Ovary (tissue), 9 donors: ENCODE results near the gene UNCX. TPM values are rescaled to one million over a fixed set of nuclear protein-coding genes. Genes with fewer than 3 reads are reported as not detected.
"Not testable (repeated sequence)": the region's sequence is repeated elsewhere in the genome, so short reads cannot be mapped to it uniquely, and the experiment has no call there.

ENCODE experiments used
- DNase-seq, 5 donors: peaks; one replicate each; pipeline ENCODE4 v3.0.0-alpha.2; 2019 to 2020
- H3K27ac ChIP-seq, 2 donors: fragments of 200-600 bp; one replicate each; pipeline versions ENCODE4 v1.5.1 to v1.8.0; 2019 to 2022
- H3K27me3 ChIP-seq: fragments of 200-600 bp; one replicate; pipeline ENCODE4 v1.8.0; 2022
- H3K36me3 ChIP-seq: fragments of 200-600 bp; sonication (generic); one replicate; pipeline ENCODE4 v1.5.1; 2019
- H3K4me1 ChIP-seq: one replicate; pipeline ENCODE4 v1.8.1; 2013; ENCODE audit warnings: mild to moderate bottlenecking, moderate library complexity; ENCODE audit not compliant: insufficient read depth
- H3K4me3 ChIP-seq: fragments of 200-600 bp; sonication (generic); one replicate; pipeline ENCODE4 v1.5.1; 2017
- H3K9me3 ChIP-seq, 2 donors: fragments of 200-600 bp in 1 of 2; sonication (generic) in 1 of 2; one replicate each; pipeline versions ENCODE4 v1.5.1 to v1.8.1; 2013 to 2019; ENCODE audit warnings: mild to moderate bottlenecking in 1 of 2, moderate library complexity in 1 of 2
- CTCF ChIP-seq, 3 donors: fragments of 450-650 bp in 2 of 3; fragments of 200-600 bp in 1 of 3; IDR thresholded peaks; one replicate each; pipeline versions ENCODE4 v1.5.1 to v1.8.0; 2016 to 2022; ENCODE audit warnings: antibody characterized with exemption in 3 of 3, mild to moderate bottlenecking in 1 of 3
- EP300 ChIP-seq: sonication (generic); formaldehyde crosslinking; IDR thresholded peaks from one replicate; pipeline ENCODE4 v1.6.1; 2017; ENCODE audit warnings: antibody characterized with exemption
- POLR2A ChIP-seq: fragments of 450-650 bp; IDR thresholded peaks from one replicate; pipeline ENCODE4 v1.6.1; 2017; ENCODE audit warnings: antibody characterized with exemption, mild to moderate bottlenecking, moderate library complexity
- WGBS, 3 donors: extraction: QIAGEN DNeasy Blood & Tissue Kit in 1 of 3; methylation state at CpG; one replicate each; pipeline versions ENCODE4 v1.1.5 to v1.1.7; 2013 to 2017; 5-methylcytosine and 5-hydroxymethylcytosine counted together
- intact Hi-C, 4 donors: fragments of 100-400 bp; cut with DNase I; formaldehyde crosslinking; loops; one replicate each; pipeline versions ENCODE4 v1.11.0 to v1.15.1; 2022 to 2023
- polyA plus RNA-seq, 2 donors: library from polyadenylated mRNA; stranded (reverse); fragments of 200-250 nt in 1 of 2; fragments of 350-450 nt in 1 of 2; fragmentation: Illumina TruSeq in 1 of 2; extraction: RNeasy Lipid Tissue Mini Kit (QIAGEN cat#74804) in 1 of 2; gene quantifications; one replicate each; pipeline ENCODE4 v1.2.3, GENCODE V29; 2013 to 2014
- total RNA-seq, 7 donors: library from RNA; depleted of rRNA in 2 of 7; stranded (reverse); fragments of >200 nt in 2 of 7; fragmentation: NEBNext Ultra II Directional in 3 of 7; extraction: Animal tissue kit (Norgen Biotek cat#: 25700) in 3 of 7; gene quantifications; one replicate each; pipeline versions ENCODE4 v1.1.0 to v1.2.4, GENCODE V29; 2016 to 2023
- donor health status: DM: no; HTN: no; CAD: no; lungs with moderate emphysema.
- donor health status: DM: no; HTN: no; CAD: no.
- donor health status: Bipolar disorder and iron deficiency.
- donor health status: DM: yes; HTN: yes; CAD: no.
- donor health status: DM: no; HTN: no; CAD: no.
- donor health status: DM: yes; HTN: yes; CAD: no.

Gene UNCX
- total and polyA plus RNA-seq, 9 donors, result not detected

GRCh38 chr7:1278543-1278942 lies 45.9 kb downstream of the UNCX start:
- H3K36me3 ChIP-seq, result no peaks in the 10 kb centered on the region
- H3K4me3 ChIP-seq, result no peak overlapping the region
- intact Hi-C loops, result no loop called here
- TF ChIP-seq POLR2A (no peak), EP300 (no peak)
- DNase-seq, result no peak
- no peaks in the 10 kb centered on the region for H3K27me3 ChIP-seq
- H3K4me1 ChIP-seq, result no peaks in the 10 kb centered on the region
- H3K9me3 ChIP-seq, result no peaks in the 10 kb centered on the region
- 90 to 92% (median 91%) methylated on average over 10 of the region's 10 CpGs for WGBS, 3 donors
- H3K27ac ChIP-seq, result no peak overlapping the region

- Histone ChIP-seq H3K27me3 (no peaks in the 10 kb centered on the region), H3K9me3 (no peaks in the 10 kb centered on the region), H3K4me3 (no peak overlapping the region), H3K36me3 (no peaks in the 10 kb centered on the region), H3K4me1 (no peaks in the 10 kb centered on the region), H3K27ac (no peak overlapping the region)
- DNase-seq, result no peak
- intact Hi-C loops, result no loop called here
- 81 to 83% (median 81%) methylated on average over 16 of the region's 16 CpGs for WGBS, 3 donors
- no peak for TF ChIP-seq EP300
Observed at GRCh38 chr7:1279041-1279440, 46.4 kb downstream of the UNCX start.

- H3K4me3 ChIP-seq, H3K27ac ChIP-seq, H3K9me3 ChIP-seq, intact Hi-C loops, H3K4me1 ChIP-seq, H3K27me3 ChIP-seq, H3K36me3 ChIP-seq, DNase-seq: not testable (repeated sequence)
- 56 to 66% (median 63%) methylated on average over 4 of the region's 4 CpGs for WGBS, 3 donors
Observed at GRCh38 chr7:1279895-1280294, 47.2 kb downstream of the UNCX start.

GRCh38 chr7:1281068-1281467 lies 48.4 kb downstream of the UNCX start:
- Histone ChIP-seq H3K27ac (no peak overlapping the region), H3K9me3 (no peaks in the 10 kb centered on the region), H3K27me3 (no peaks in the 10 kb centered on the region), H3K4me3 (no peak overlapping the region), H3K36me3 (no peaks in the 10 kb centered on the region), H3K4me1 (no peaks in the 10 kb centered on the region)
- no peak for DNase-seq
- intact Hi-C loops, result no loop called here
- 37 to 45% (median 39%) methylated on average over 13 of the region's 13 CpGs for WGBS, 3 donors
- no peak for TF ChIP-seq CTCF (IDR thresholded peaks at IDR 0.05)
- TF ChIP-seq POLR2A, result no peak
- no peak for TF ChIP-seq EP300

- TF ChIP-seq POLR2A, result no peak
- TF ChIP-seq EP300, result no peak
- TF ChIP-seq CTCF (IDR thresholded peaks at IDR 0.05), result no peak
- Histone ChIP-seq H3K4me3 (no peak overlapping the region), H3K9me3 (no peaks in the 10 kb centered on the region), H3K27me3 (no peaks in the 10 kb centered on the region), H3K27ac (no peak overlapping the region), H3K4me1 (no peaks in the 10 kb centered on the region), H3K36me3 (no peaks in the 10 kb centered on the region)
- intact Hi-C loops, result no loop called here
- 75 to 85% (median 76%) methylated on average over 5 of the region's 5 CpGs for WGBS, 3 donors
- DNase-seq, result no peak
Observed at GRCh38 chr7:1282679-1283078, 50.0 kb downstream of the UNCX start.

- no peak for DNase-seq
- TF ChIP-seq POLR2A (no peak), EP300 (no peak), CTCF (IDR thresholded peaks at IDR 0.05) (no peak)
- Histone ChIP-seq H3K36me3 (no peaks in the 10 kb centered on the region), H3K4me3 (no peak overlapping the region), H3K27ac (no peak overlapping the region), H3K9me3 (no peaks in the 10 kb centered on the region), H3K27me3 (no peaks in the 10 kb centered on the region), H3K4me1 (no peaks in the 10 kb centered on the region)
- intact Hi-C loops, result no loop called here
- 58 to 71% (median 69%) methylated on average over 10 of the region's 10 CpGs for WGBS, 3 donors
Observed at GRCh38 chr7:1283337-1283736, 50.7 kb downstream of the UNCX start.
